GM10266 (cell line): ENCODE results near the gene PACSIN1.

Experiments
- DNase-seq: peaks from one replicate; pipeline ENCODE4 v3.0.0; 2012; ENCODE audit errors: extremely low spot score
- CTCF ChIP-seq: IDR thresholded peaks from 2 replicates; pipeline ENCODE4 v1.5.1; 2012; ENCODE audit warnings: mild to moderate bottlenecking, low read depth; ENCODE audit not compliant: control insufficient read depth, insufficient read depth; ENCODE audit errors: missing control alignments

Gene PACSIN1

GRCh38 chr6:34510299-34510698 lies 44.4 kb downstream of the PACSIN1 start:
- no peak for TF ChIP-seq CTCF
- no peak for DNase-seq

DNA sequence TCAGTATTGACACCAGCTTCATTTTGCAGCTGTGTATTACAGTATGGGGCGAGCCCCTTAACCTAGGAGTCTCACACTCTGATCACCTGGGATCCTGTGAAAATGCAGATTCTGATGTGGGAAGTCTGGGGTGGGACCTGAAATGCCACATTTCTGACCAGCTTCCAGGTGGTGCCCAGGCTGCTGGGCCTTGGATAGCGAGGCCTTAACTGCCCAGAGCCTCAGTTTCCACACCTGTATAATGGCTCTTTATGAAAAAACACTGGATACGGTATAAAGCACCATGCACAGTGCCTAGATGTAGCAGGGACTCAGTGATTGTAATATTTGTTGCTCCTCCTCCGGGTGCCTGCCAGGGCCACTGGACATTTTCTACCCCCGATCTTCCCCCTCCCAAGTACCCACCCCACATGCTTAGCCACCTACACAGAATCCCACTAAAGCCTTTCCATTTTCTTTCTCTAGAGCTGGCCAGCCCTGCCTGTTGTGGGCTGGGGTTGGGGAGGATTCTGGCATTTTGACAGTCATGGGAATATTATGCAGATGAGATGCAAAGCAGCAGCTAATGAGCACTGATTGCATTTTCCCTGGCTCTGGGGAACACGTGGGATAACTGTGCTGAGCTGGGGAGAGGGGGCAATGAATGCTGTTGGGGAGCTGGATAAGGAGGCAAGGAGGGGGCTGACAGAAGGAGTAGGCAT lies 45.5 kb downstream of the PACSIN1 start:
- TF ChIP-seq CTCF, result no peak
- DNase-seq, result no peak

DNA sequence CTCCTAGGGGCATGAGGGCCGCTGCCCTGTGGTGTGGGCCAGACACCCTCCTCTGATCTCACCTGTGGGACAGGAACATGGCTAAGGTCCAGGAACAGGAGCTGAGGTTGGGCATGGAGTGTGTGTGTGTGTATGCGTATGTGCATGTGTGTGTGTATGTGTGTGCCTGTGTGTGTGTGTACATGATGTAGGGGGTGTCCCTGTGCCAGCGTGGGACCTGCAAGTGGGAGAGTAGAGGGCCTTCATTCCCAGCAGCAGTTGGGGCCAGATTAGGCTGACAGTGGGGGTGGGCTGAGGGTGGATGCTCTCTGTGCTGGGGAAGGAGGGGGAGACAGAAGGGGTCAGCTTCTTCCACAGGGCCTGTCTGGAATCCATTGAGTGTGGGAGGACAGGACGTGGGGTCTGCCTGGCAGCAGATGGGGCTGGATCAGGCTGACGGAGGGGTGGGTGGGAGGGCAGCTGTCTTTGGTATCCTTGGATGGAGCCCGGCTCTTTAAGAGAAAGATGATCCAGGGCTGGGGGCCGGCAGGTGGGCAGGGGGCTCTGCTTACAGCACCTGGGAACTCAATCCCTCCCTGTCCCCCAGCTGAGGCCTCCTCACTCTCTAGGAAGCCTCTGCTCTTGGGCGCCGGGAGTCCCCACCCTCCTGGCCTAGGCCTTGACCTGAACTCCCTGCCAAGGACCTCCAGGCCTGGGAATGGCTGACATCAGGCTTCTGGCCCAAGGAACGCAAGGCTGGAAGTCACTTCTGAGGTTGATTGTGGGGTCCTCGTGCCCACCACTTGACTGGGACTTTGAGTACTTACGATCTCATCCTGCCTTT lies 46.2 kb downstream of the PACSIN1 start:
- TF ChIP-seq CTCF, result no peak
- DNase-seq, result no peak

DNA sequence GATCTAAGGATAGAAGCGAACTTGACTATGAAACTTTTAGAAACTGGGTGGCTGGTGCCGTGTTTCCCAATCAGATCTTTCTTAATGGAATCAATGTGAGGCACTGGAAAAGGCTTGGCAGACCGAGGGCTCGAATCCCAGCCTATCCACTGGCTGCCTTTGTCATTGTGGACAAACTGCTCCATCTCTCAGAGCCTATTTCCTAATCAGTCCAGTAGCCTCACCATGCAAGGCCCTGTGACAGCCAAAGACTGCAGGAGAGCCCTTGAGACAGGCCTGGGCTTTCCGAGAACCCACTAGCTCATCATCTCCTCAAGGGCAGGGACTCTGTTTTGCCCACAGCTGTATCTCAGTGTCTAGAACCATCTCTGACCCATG lies 46.9 kb downstream of the PACSIN1 start:
- DNase-seq, result no peak
- TF ChIP-seq CTCF, result no peak

DNA sequence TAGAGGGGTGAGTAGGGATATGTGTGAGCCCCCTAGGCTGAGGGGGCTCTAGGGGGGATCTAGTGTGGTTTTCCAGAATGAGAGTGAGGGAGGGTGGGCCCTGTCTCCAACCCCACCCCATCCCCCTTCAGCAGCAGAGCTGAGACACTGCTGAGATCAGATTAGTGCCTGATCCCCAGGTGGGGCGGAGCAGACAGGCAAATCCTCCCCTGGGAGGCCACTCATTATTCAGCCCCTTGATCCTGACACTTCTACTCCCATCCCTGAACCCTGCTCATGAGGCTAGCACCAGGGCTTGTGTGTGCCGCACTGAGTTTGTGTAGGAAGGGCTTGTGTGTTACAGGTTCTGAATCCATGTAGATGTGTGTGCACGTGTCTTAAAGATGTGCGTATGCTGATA lies 47.8 kb downstream of the PACSIN1 start:
- TF ChIP-seq CTCF, result no peak
- no peak for DNase-seq

DNA sequence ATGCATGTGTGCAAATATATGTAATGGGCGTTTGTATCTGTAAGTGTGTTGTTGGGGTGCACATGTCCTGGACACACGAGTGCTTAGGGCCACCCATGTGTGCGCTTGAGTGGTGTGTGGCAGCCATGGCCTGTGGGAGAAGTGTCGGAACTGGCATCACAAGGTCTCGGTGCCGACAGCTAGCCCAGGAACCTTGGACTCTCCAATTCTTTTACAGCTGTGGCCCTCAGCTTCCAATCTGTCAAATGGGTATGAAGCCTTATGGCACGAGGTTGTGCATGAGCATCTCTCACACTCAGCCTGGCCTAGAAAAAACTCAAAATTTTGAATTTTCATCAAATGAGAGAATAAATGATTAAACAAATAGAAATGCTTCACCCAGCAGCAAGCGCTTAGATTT lies 48.2 kb downstream of the PACSIN1 start:
- no peak for DNase-seq
- no peak for TF ChIP-seq CTCF

GRCh38 chr6:34514593-34515472 lies 49.0 kb downstream of the PACSIN1 start:
- no peak for TF ChIP-seq CTCF
- DNase-seq, result no peak
